Brain microvascular endothelial cell (primary cell): Measurements from ENCODE around the gene B3GALNT1.

Experiments used
- DNase-seq: peaks from one replicate; pipeline ENCODE4 v3.0.0-alpha.2; 2020
- H3K27ac ChIP-seq: fragments of 250-450 bp; sonication (Bioruptor Pico); 2 replicates; pipeline ENCODE4 v1.5.1; 2020; ENCODE audit warnings: mild to moderate bottlenecking, moderate library complexity
- H3K27me3 ChIP-seq: fragments of 250-450 bp; sonication (Bioruptor Pico); replicated peaks from 2 replicates; pipeline ENCODE4 v1.5.1; 2020; ENCODE audit warnings: mild to moderate bottlenecking
- H3K36me3 ChIP-seq: fragments of 250-450 bp; sonication (Bioruptor Pico); replicated peaks from 2 replicates; pipeline ENCODE4 v1.5.1; 2020; ENCODE audit warnings: mild to moderate bottlenecking
- H3K4me3 ChIP-seq: 2 replicates; pipeline ENCODE4 v1.5.1; 2011; ENCODE audit warnings: low read depth, mild to moderate bottlenecking, control low read depth, low read length, moderate library complexity
- CTCF ChIP-seq: IDR thresholded peaks from 2 replicates; pipeline ENCODE4 v1.5.1; 2011; ENCODE audit warnings: low read depth, mild to moderate bottlenecking, moderate library complexity, low read length, control low read depth, inconsistent platforms; ENCODE audit errors: missing control alignments
- in situ Hi-C: cut with HindIII; loops from 2 replicates; pipeline ENCODE4 v1.10.0; 2017; ENCODE audit warnings: low sequenced_read_pairs, low pct_ligation_motif_present

The B3GALNT1 gene

GRCh38 chr3:161104561-161105551 is at the start of gene B3GALNT1:
TSS of gene B3GALNT1 (minus strand) at chr3:161105349. CDS start at chr3:161086754, 18,595 bp downstream.
- no peak within 1 kb of the TSS for H3K27ac ChIP-seq
- in situ Hi-C loops, result no loop called here
- H3K4me3 ChIP-seq, result peak within 1 kb of the TSS; percentile 75
- no peak for TF ChIP-seq CTCF
- H3K27me3 ChIP-seq, result no peaks in the 10 kb centered on the region
- no peaks in the 10 kb centered on the region for H3K36me3 ChIP-seq
- DNase-seq, result peak; percentile 32

GRCh38 chr3:161153480-161153879 is 48.3 kb upstream of the B3GALNT1 start:
- H3K4me3 ChIP-seq, result no peak overlapping the region
- no peaks in the 10 kb centered on the region for H3K27me3 ChIP-seq
- H3K36me3 ChIP-seq, result no peaks in the 10 kb centered on the region
- no peak overlapping the region for H3K27ac ChIP-seq
- no peak for TF ChIP-seq CTCF
- DNase-seq, result no peak
- in situ Hi-C loops, result no loop called here

- no peak overlapping the region for H3K27ac ChIP-seq
- no peak for TF ChIP-seq CTCF
- H3K36me3 ChIP-seq, result no peaks in the 10 kb centered on the region
- DNase-seq, result no peak
- H3K27me3 ChIP-seq, result no peaks in the 10 kb centered on the region
- in situ Hi-C loops, result no loop called here
- H3K4me3 ChIP-seq, result no peak overlapping the region
Observed at GRCh38 chr3:161150001-161150525, 44.9 kb upstream of the B3GALNT1 start.

- TF ChIP-seq CTCF, result no peak
- Histone ChIP-seq H3K36me3 (no peaks in the 10 kb centered on the region), H3K4me3 (no peak overlapping the region), H3K27ac (peak overlapping the region; percentile 47), H3K27me3 (no peaks in the 10 kb centered on the region)
- in situ Hi-C loops, result no loop called here
- peak; percentile 56 for DNase-seq
Observed at GRCh38 chr3:161149529-161149928, 44.4 kb upstream of the B3GALNT1 start.

GRCh38 chr3:161148832-161149475 is 43.8 kb upstream of the B3GALNT1 start:
- DNase-seq, result no peak
- in situ Hi-C loops, result no loop called here
- H3K4me3 ChIP-seq, result no peak overlapping the region
- TF ChIP-seq CTCF, result no peak
- H3K36me3 ChIP-seq, result no peaks in the 10 kb centered on the region
- H3K27me3 ChIP-seq, result no peaks in the 10 kb centered on the region
- peak overlapping the region; percentile 47 for H3K27ac ChIP-seq
